HepG2 (cell line): ENCODE results near the gene ZNF195. TPM values are rescaled to one million over a fixed set of nuclear protein-coding genes. Genes with fewer than 3 reads are reported as not detected.

Experiments
- CHD2 ChIP-seq: IDR thresholded peaks from 2 replicates; pipeline ENCODE4 v1.6.1; 2011; ENCODE audit warnings: low read depth, low read length, improper control_type of control experiment
- NFATC3 ChIP-seq: sonication (generic); formaldehyde crosslinking; IDR thresholded peaks from 2 replicates; pipeline ENCODE4 v1.5.1; 2020; ENCODE audit warnings: mild to moderate bottlenecking, missing genetic modification reagents
- NFKBIZ ChIP-seq: IDR thresholded peaks from 2 replicates; pipeline ENCODE4 v1.6.1; 2018; ENCODE audit warnings: missing genetic modification reagents, missing compliant biosample characterization
- NR2F2 ChIP-seq: IDR thresholded peaks from 2 replicates; pipeline ENCODE4 v1.6.1; 2012; ENCODE audit warnings: low read depth, inconsistent platforms, borderline replicate concordance
- PAX8 ChIP-seq: sonication (generic); formaldehyde crosslinking; IDR thresholded peaks from 2 replicates; pipeline ENCODE4 v1.8.0; 2022; ENCODE audit warnings: mild to moderate bottlenecking, missing genetic modification reagents, borderline replicate concordance
- RBM39 ChIP-seq: fragments of 200-400 bp; formaldehyde crosslinking; IDR thresholded peaks from one replicate; pipeline ENCODE4 v1.6.1; 2018; ENCODE audit warnings: antibody characterized with exemption, mild to moderate bottlenecking, low read depth, low read length; ENCODE audit not compliant: poor library complexity, severe bottlenecking
- RXRB ChIP-seq: IDR thresholded peaks from 2 replicates; pipeline ENCODE4 v1.6.1; 2016; ENCODE audit warnings: borderline replicate concordance, missing genetic modification reagents, missing compliant biosample characterization
- SAP130 ChIP-seq: IDR thresholded peaks from 2 replicates; pipeline ENCODE4 v1.6.1; 2016; ENCODE audit warnings: low read depth
- SATB2 ChIP-seq: sonication (generic); formaldehyde crosslinking; IDR thresholded peaks from 2 replicates; pipeline ENCODE4 v1.5.0; 2020; ENCODE audit warnings: missing genetic modification reagents
- SMYD3 ChIP-seq: sonication (generic); formaldehyde crosslinking; IDR thresholded peaks from 2 replicates; pipeline ENCODE4 v1.8.1; 2023; ENCODE audit warnings: mild to moderate bottlenecking, missing genetic modification reagents
- TBP ChIP-seq: sonication (generic); formaldehyde crosslinking; IDR thresholded peaks from 2 replicates; pipeline ENCODE4 v1.5.0; 2020; ENCODE audit warnings: missing genetic modification reagents
- TRIM22 ChIP-seq: fragments of 450-650 bp; IDR thresholded peaks from 2 replicates; pipeline ENCODE4 v1.6.1; 2017
- ZBTB3 ChIP-seq: sonication (generic); formaldehyde crosslinking; IDR thresholded peaks from 2 replicates; pipeline ENCODE4 v1.4.0; 2020; ENCODE audit warnings: low read depth, mild to moderate bottlenecking, moderate library complexity, missing genetic modification reagents, borderline replicate concordance
- ZMAT5 ChIP-seq: sonication (generic); formaldehyde crosslinking; IDR thresholded peaks from 2 replicates; pipeline ENCODE4 v1.5.0; 2020; ENCODE audit warnings: mild to moderate bottlenecking, low read depth, missing genetic modification reagents, borderline replicate concordance
- ZNF292 ChIP-seq: sonication (generic); formaldehyde crosslinking; IDR thresholded peaks from 2 replicates; pipeline ENCODE4 v1.8.1; 2022; ENCODE audit warnings: mild to moderate bottlenecking, low read depth, missing genetic modification reagents, borderline replicate concordance
- ZNF562 ChIP-seq: sonication (generic); formaldehyde crosslinking; IDR thresholded peaks from 2 replicates; pipeline ENCODE4 v1.8.0; 2022; ENCODE audit warnings: missing genetic modification reagents, borderline replicate concordance
- ZNF646 ChIP-seq: sonication (generic); formaldehyde crosslinking; IDR thresholded peaks from 2 replicates; pipeline ENCODE4 v1.9.0; 2021; ENCODE audit warnings: mild to moderate bottlenecking, missing genetic modification reagents
- ZNF674 ChIP-seq: sonication (generic); formaldehyde crosslinking; IDR thresholded peaks from 2 replicates; pipeline ENCODE4 v1.5.0; 2020; ENCODE audit warnings: low read depth, mild to moderate bottlenecking, missing genetic modification reagents
- ZNF720 ChIP-seq: sonication (generic); formaldehyde crosslinking; IDR thresholded peaks from 2 replicates; pipeline ENCODE4 v1.4.0; 2020; ENCODE audit warnings: missing genetic modification reagents
- polyA plus RNA-seq, 8 experiments: library from polyadenylated mRNA; depleted of rRNA in 3 of 8; stranded (reverse) in 7 of 8; unstranded in 1 of 8; fragments of >200 nt; fragmentation: Illumina TruSeq in 4 of 8; extraction: Trizol in 4 of 8; gene quantifications; 2 replicates each; pipeline versions ENCODE4 v1.2.1 to v1.2.3, GENCODE V29; 2011 to 2016; ENCODE audit warnings: low read depth in 4 of 8, missing spikeins in 1 of 8, mixed read lengths in 1 of 8; ENCODE audit not compliant: insufficient read depth in 1 of 8
- total RNA-seq, 5 experiments: library from RNA; depleted of rRNA; stranded (reverse); fragments of >200 nt; fragmentation: Illumina TruSeq; extraction: Trizol; gene quantifications; 2 replicates each; pipeline ENCODE4 v1.2.3, GENCODE V29; 2016; ENCODE audit warnings: low read depth in 1 of 5

Gene ZNF195
- total and polyA plus RNA-seq, 2 of the 13 experiments (the other 11 are each of a cell fraction or from before 2014, with no cell fraction given) = 17.3 to 31.4 TPM

- TF ChIP-seq ZNF646 (CRISPR knock-in tag) = no peak
- TF ChIP-seq SATB2 (CRISPR knock-in tag) = 0 out of 2 replicates have a peak, but pooled peaks have one; percentile 28
- TF ChIP-seq RXRB (CRISPR knock-in tag) = no peak; the same call in 1 of the 2 replicates
- TF ChIP-seq PAX8 = no peak
- no peak for TF ChIP-seq TBP (CRISPR knock-in tag)
- no peak for TF ChIP-seq SMYD3 (CRISPR knock-in tag)
- TF ChIP-seq ZMAT5 (CRISPR knock-in tag) = no peak
- TF ChIP-seq NFATC3 (CRISPR knock-in tag) = no peak
- TF ChIP-seq NR2F2 = no peak; the same call in 1 of the 2 replicates
- TF ChIP-seq CHD2 = no peak
- TF ChIP-seq ZNF674 (CRISPR knock-in tag) = no peak
- TF ChIP-seq SAP130 = peak; percentile 93
- TF ChIP-seq RBM39 = no peak
- no peak for TF ChIP-seq TRIM22
- 0 out of 2 replicates have a peak, but pooled peaks have one; percentile 22 for TF ChIP-seq NFKBIZ (CRISPR knock-in tag)
- TF ChIP-seq ZNF562 (CRISPR knock-in tag) = no peak
- peak; percentile 65; the same call in 1 of the 2 replicates for TF ChIP-seq ZNF292 (CRISPR knock-in tag)
- TF ChIP-seq ZBTB3 = no peak
- no peak for TF ChIP-seq ZNF720 (CRISPR knock-in tag)
Measured at GRCh38 chr11:3378426-3379423, at the start of gene ZNF195 (continued).
